Muscle of arm (tissue), 12 donors: ENCODE data around the gene CLDN34. TPM values are rescaled to one million over a fixed set of nuclear protein-coding genes. Genes with fewer than 3 reads are reported as not detected.

Experiments used
- DNase-seq: peaks from one replicate; pipeline ENCODE4 v3.0.0-alpha.2; 2013
- polyA plus RNA-seq, 12 donors: library from polyadenylated mRNA; unstranded; fragments of 120-200 nt; gene quantifications; one replicate each; pipeline ENCODE4 v1.2.1, GENCODE V29; 2013; ENCODE audit not compliant: insufficient read length in 12 of 12

CLDN34 gene
- polyA plus RNA-seq, 12 donors = not detected

DNA sequence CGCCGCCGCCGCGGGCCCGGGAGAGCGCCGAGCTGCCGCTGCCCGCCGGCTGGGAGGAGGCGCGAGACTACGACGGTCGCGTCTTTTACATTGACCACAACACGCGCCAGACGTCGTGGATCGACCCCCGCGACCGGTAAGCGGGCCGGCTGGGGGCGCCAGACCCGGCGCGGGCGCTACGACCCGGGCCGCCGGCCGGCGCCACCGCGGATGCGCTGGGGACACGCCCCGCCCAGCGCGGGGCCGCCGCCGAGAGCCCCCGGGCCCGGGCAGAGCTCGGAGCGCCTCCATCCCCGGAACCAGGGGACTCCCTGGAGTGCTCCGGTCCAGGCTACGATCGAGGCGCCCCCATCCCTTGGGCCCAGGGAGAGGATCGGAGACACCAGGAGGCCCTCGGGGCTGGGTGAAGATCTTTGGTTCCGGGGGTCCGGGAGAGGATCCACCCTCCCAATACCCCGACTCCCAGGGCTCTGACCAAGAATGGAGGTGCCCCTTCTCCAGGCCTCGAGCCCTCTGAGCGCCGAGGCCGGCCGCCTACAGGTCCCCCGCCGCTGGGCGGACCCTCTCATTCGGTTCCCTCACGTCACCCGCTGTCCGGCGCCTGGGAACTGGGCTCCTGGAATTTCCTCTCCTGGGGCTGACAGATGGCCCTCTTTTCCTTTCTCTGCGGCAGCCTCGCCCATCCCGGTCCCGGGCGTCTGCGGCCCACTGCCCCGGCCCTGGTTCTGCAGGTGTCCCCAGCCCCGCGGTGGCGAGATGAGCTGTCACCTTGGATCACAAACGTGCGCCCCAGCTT is 48.8 kb downstream of the CLDN34 start:
- peak; percentile 47 for DNase-seq

DNA sequence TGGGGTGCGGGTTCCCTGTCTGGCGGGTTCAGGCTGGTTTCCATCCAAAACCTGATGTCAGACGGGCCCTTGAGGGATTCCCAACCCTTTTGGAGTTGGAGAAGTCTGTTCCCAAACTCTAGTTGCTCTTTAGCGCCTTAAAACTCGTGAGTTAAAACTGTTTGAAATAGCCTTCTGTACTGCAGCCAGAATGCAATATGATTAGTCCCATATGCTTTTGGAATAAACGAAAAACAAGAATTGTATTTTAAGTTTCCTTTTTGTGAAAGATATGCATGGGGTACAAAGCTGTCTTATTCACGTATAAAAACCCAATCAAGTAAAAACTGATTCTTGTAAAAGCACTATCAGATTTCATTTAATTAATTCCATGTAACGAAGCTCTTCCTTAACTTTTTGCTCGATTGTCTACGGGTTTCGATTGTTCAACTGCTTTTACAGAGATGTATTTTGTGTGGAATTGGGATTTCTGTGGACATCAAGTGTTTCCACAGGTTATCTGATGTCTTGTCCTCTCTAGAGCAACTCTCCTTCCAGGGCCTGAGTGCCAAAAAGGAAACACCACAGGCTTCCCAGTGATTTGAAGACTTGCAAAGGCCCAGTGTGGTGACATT is 49.5 kb downstream of the CLDN34 start:
- DNase-seq = no peak

DNA sequence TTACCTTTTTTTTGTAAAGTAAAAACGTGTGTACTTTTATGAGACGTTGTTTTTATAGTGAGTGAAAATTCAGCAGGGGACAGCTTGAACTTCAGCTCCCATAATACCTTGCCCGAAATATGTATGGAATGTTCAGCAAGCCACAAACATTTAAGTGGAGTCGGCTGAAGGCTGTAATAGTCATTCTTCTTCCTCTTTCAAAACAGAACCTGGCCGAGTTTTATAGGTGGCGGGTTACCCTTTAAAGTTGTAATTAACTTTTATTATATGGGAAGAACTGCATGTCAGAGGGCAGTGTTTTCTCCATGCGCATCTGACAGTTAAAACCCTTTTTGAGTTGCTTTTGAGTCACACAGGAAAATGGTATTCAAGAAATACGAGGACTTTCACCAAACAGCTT is 50.7 kb downstream of the CLDN34 start:
- no peak for DNase-seq

Other genes with a start within 250 kb of the CLDN34 start
- 1 to 10 TPM in 5 of 12 donors, under 1 TPM in 5, not detected in 2; 0.35 to 2.7 (median 0.88) TPM for gene GPR143, start 201.5 kb upstream of the CLDN34 start, polyA plus RNA-seq
- 1 to 10 TPM in 11 of 12 donors, not detected in 1; 1.4 to 6.7 (median 1.8) TPM for gene SHROOM2, start 180.9 kb upstream of the CLDN34 start, polyA plus RNA-seq
- 10 to 100 TPM in 10 of 12 donors, 1 to 10 TPM in 1, not detected in 1; 6.5 to 17.5 (median 14.1) TPM for gene CLCN4, start 189.6 kb downstream of the CLDN34 start, polyA plus RNA-seq